Measurements from ENCODE around the gene RTEL1.

RTEL1 gene

DNA sequence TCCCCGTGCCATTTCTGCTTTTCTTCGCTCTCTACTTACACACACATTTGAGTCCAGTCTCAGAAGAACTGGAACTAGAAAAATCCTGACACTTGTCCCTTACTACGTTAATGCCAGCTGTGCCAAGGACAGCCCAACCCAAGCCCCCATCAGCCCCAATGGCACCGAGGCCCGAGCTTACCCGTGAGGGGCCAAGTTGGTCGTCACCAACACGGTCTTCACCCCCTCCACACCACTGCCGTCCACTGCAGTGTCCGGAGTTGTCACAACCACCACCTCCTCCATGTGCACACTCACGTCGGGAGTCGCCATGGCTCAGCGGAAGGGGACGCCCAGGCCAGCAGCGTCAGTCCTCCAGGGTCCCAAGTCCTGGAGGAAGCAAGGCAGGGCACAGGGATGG lies 39.0 kb upstream of the RTEL1 start:
- peaks cover 17% of the 10 kb centered on the region for H3K79me2 ChIP-seq
- H2AFZ ChIP-seq = no peak overlapping the region
- no peak overlapping the region for H3K4me3 ChIP-seq (ENCODE audit: low read depth, low read length)
- H3K9ac ChIP-seq = no peak overlapping the region
- no peak overlapping the region for H3K4me2 ChIP-seq (ENCODE audit: low read length)
- H3K36me3 ChIP-seq (ENCODE audit: control insufficient read depth, insufficient read depth, low read length) = no peaks in the 10 kb centered on the region
- no peaks in the 10 kb centered on the region for H3K4me1 ChIP-seq
- no peaks in the 10 kb centered on the region for H3K9me3 ChIP-seq (ENCODE audit: control insufficient read depth, low read length)
- TF ChIP-seq, protein P1, sequence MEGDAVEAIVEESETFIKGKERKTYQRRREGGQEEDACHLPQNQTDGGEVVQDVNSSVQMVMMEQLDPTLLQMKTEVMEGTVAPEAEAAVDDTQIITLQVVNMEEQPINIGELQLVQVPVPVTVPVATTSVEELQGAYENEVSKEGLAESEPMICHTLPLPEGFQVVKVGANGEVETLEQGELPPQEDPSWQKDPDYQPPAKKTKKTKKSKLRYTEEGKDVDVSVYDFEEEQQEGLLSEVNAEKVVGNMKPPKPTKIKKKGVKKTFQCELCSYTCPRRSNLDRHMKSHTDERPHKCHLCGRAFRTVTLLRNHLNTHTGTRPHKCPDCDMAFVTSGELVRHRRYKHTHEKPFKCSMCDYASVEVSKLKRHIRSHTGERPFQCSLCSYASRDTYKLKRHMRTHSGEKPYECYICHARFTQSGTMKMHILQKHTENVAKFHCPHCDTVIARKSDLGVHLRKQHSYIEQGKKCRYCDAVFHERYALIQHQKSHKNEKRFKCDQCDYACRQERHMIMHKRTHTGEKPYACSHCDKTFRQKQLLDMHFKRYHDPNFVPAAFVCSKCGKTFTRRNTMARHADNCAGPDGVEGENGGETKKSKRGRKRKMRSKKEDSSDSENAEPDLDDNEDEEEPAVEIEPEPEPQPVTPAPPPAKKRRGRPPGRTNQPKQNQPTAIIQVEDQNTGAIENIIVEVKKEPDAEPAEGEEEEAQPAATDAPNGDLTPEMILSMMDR (IDR thresholded peaks at IDR 0.05) = no peak
- H3K27ac ChIP-seq = no peak overlapping the region
- H3K27me3 ChIP-seq (ENCODE audit: control insufficient read depth, insufficient read depth, low read length) = no peaks in the 10 kb centered on the region

- H3K36me3 ChIP-seq (ENCODE audit: control insufficient read depth, insufficient read depth, low read length) = no peaks in the 10 kb centered on the region
- H3K9me3 ChIP-seq (ENCODE audit: control insufficient read depth, low read length) = no peaks in the 10 kb centered on the region
- no peak overlapping the region for H3K4me2 ChIP-seq (ENCODE audit: low read length)
- no peak overlapping the region for H3K27ac ChIP-seq
- no peaks in the 10 kb centered on the region for H3K27me3 ChIP-seq (ENCODE audit: control insufficient read depth, insufficient read depth, low read length)
- no peak overlapping the region for H3K9ac ChIP-seq
- no peak overlapping the region for H3K4me3 ChIP-seq (ENCODE audit: low read depth, low read length)
- H2AFZ ChIP-seq = no peak overlapping the region
- TF ChIP-seq, protein P1 (IDR thresholded peaks at IDR 0.05) = no peak
- peaks cover 15% of the 10 kb centered on the region for H3K79me2 ChIP-seq
- no peaks in the 10 kb centered on the region for H3K4me1 ChIP-seq
Measured at GRCh38 chr20:63619505-63619904, 38.6 kb upstream of the RTEL1 start.

DNA sequence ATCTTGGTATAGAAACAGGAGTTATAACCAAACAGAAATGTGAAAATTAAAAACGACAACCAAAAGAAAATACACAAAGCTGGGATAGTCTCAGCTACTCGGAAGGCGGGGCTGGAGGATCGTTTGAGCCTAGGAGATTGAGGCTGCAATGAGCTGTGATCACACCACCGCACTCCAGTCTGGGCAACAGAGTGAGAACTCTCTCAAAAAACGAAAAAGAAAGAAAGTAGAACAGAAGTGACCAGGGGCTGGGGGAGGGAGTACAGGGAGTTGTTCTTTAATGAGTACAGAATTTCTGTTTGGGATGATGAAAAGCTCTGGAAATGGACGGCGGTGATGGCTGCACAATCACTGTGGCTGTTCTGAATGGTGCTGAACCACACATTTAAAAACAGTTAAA lies 37.1 kb upstream of the RTEL1 start:
- Histone ChIP-seq H3K27me3 (ENCODE audit: control insufficient read depth, insufficient read depth, low read length) (no peaks in the 10 kb centered on the region), H3K4me1 (no peaks in the 10 kb centered on the region), H2AFZ (no peak overlapping the region), H3K9ac (no peak overlapping the region), H3K9me3 (ENCODE audit: control insufficient read depth, low read length) (no peaks in the 10 kb centered on the region), H3K79me2 (peaks cover 19% of the 10 kb centered on the region), H3K4me2 (ENCODE audit: low read length) (no peak overlapping the region), H3K36me3 (ENCODE audit: control insufficient read depth, insufficient read depth, low read length) (no peaks in the 10 kb centered on the region), H3K27ac (no peak overlapping the region), H3K4me3 (ENCODE audit: low read depth, low read length) (no peak overlapping the region)
- TF ChIP-seq, protein P1 (IDR thresholded peaks at IDR 0.05) = no peak

- Histone ChIP-seq H3K4me2 (ENCODE audit: low read length) (no peak overlapping the region), H3K9me3 (ENCODE audit: control insufficient read depth, low read length) (no peaks in the 10 kb centered on the region), H3K36me3 (ENCODE audit: control insufficient read depth, insufficient read depth, low read length) (no peaks in the 10 kb centered on the region), H3K4me3 (ENCODE audit: low read depth, low read length) (no peak overlapping the region), H3K4me1 (no peaks in the 10 kb centered on the region), H3K79me2 (peaks cover 23% of the 10 kb centered on the region), H2AFZ (no peak overlapping the region), H3K27ac (no peak overlapping the region), H3K9ac (no peak overlapping the region), H3K27me3 (ENCODE audit: control insufficient read depth, insufficient read depth, low read length) (no peaks in the 10 kb centered on the region)
- TF ChIP-seq, protein P1 (IDR thresholded peaks at IDR 0.05) = no peak
Measured at GRCh38 chr20:63622096-63622495, 36.0 kb upstream of the RTEL1 start.

DNA sequence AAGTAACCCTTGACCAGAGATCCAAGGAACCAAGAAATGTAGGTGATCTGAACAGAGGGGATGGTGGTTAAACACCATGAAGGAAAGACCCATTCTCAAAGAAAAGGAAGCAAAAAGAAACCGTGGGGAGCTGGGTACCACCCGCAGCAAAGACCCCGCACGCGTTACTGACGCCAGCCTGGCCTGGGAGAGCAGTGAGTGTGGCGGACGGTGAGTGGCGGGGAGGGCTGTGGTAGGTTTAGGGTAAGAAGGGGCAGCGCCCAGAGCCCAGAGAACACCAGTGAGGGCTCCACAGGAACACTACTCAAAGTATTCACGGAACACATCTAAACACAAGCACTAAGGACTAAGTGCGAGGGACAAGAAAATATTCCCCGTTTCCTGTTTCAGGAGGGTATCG lies 35.4 kb upstream of the RTEL1 start:
- Histone ChIP-seq H3K4me2 (ENCODE audit: low read length) (no peak overlapping the region), H3K4me1 (no peaks in the 10 kb centered on the region), H3K9ac (no peak overlapping the region), H3K27me3 (ENCODE audit: control insufficient read depth, insufficient read depth, low read length) (no peaks in the 10 kb centered on the region), H3K9me3 (ENCODE audit: control insufficient read depth, low read length) (no peaks in the 10 kb centered on the region), H3K79me2 (peaks cover 23% of the 10 kb centered on the region), H3K4me3 (ENCODE audit: low read depth, low read length) (no peak overlapping the region), H3K36me3 (ENCODE audit: control insufficient read depth, insufficient read depth, low read length) (no peaks in the 10 kb centered on the region), H2AFZ (no peak overlapping the region), H3K27ac (no peak overlapping the region)
- TF ChIP-seq, protein P1 (IDR thresholded peaks at IDR 0.05) = no peak
